ENCODE results near the gene HAUS2. TPM values are rescaled to one million over a fixed set of nuclear protein-coding genes. Genes with fewer than 3 reads are reported as not detected.

Gene HAUS2
- total RNA-seq, 1 experiment from 2014 or later, result 39.8 TPM

DNA sequence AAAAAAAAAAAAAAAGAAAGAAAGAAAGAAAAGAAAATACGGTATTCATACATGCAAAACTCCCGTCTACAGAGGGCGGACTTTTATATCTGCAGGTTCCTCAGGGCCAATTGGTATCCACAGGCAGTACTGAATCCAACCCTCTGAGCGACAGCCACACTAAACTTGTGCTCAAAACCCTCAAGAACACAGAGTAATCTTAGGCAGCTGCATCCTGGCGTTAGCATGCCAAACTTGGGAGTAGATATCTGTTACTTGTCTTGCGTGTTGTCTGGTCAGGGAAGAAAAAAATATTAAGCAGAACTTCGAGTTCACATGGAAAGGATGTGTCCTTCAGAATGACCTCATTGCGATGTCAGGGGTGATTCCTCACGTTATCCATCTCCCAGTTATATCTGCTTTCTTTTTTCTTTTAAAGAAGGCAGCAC is 40.4 kb upstream of the HAUS2 start:
- Histone ChIP-seq H3K27ac (ENCODE audit: low read depth, low read length) (no peak overlapping the region), H3K36me3 (ENCODE audit: control insufficient read depth in 1 of 2, insufficient read depth in 2 of 2, low read length in 2 of 2) (no peaks in the 10 kb centered on the region), H3K9me3 (ENCODE audit: control insufficient read depth in 1 of 2, insufficient read depth in 1 of 2, low read depth in 1 of 2, low read length in 2 of 2) (no peaks in the 10 kb centered on the region), H3K79me2 (ENCODE audit: insufficient read depth, low read length) (peaks cover 4% of the 10 kb centered on the region; the same call in 1 of the 2 replicates), H3K4me2 (ENCODE audit: low read length) (no peak overlapping the region), H3K9ac (ENCODE audit: low read length) (no peak overlapping the region), H3K4me3 (replicated peaks in 1 of 2; ENCODE audit: low read depth in 1 of 2, low read length in 2 of 2) (no peak overlapping the region), H2AFZ (ENCODE audit: low read depth, low read length, poor library complexity, severe bottlenecking) (no peak overlapping the region), H3K4me1 (ENCODE audit: control insufficient read depth in 1 of 2, insufficient read depth in 2 of 2, low read length in 2 of 2) (peaks cover 0 to 6% of the 10 kb centered on the region in 2 experiments; a peak in 1 of 4 replicates), H4K20me1 (ENCODE audit: insufficient read depth) (no peaks in the 10 kb centered on the region), H3K9me2 (ENCODE audit: insufficient read depth) (no peaks in the 10 kb centered on the region), H3K27me3 (ENCODE audit: insufficient read depth, low read length) (no peaks in the 10 kb centered on the region)
- RAD21 ChIA-PET (ENCODE audit: low non-redundant PET in 1 of 2, low total read pairs in 2 of 2, uncharacterized antibody in 2 of 2, unreplicated experiment in 2 of 2), result no interaction called here
- no peak for DNase-seq (ENCODE audit: low read depth, low spot score)
- no peak for ATAC-seq
- no TSS peak for BruUV-seq (replicated peaks)
- POLR2A ChIA-PET, result no interaction called here
- TF ChIP-seq YY1 (IDR thresholded peaks at IDR 0.05; ENCODE audit: extremely low read depth, insufficient replicate concordance, low read depth, low read length), result no peak
- no peak for TF ChIP-seq EZH2 (IDR thresholded peaks at IDR 0.05)
- TF ChIP-seq, protein P1, sequence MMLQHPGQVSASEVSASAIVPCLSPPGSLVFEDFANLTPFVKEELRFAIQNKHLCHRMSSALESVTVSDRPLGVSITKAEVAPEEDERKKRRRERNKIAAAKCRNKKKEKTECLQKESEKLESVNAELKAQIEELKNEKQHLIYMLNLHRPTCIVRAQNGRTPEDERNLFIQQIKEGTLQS (IDR thresholded peaks at IDR 0.05), result no peak
- TF ChIP-seq ELF1 (IDR thresholded peaks at IDR 0.05; ENCODE audit: borderline replicate concordance, low read depth), result no peak
- TF ChIP-seq, protein P2, sequence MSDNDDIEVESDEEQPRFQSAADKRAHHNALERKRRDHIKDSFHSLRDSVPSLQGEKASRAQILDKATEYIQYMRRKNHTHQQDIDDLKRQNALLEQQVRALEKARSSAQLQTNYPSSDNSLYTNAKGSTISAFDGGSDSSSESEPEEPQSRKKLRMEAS (IDR thresholded peaks at IDR 0.05), result no peak
- TF ChIP-seq, protein P3, sequence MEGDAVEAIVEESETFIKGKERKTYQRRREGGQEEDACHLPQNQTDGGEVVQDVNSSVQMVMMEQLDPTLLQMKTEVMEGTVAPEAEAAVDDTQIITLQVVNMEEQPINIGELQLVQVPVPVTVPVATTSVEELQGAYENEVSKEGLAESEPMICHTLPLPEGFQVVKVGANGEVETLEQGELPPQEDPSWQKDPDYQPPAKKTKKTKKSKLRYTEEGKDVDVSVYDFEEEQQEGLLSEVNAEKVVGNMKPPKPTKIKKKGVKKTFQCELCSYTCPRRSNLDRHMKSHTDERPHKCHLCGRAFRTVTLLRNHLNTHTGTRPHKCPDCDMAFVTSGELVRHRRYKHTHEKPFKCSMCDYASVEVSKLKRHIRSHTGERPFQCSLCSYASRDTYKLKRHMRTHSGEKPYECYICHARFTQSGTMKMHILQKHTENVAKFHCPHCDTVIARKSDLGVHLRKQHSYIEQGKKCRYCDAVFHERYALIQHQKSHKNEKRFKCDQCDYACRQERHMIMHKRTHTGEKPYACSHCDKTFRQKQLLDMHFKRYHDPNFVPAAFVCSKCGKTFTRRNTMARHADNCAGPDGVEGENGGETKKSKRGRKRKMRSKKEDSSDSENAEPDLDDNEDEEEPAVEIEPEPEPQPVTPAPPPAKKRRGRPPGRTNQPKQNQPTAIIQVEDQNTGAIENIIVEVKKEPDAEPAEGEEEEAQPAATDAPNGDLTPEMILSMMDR (IDR thresholded peaks at IDR 0.05 in 2 of 3, conservative IDR thresholded peaks at IDR 0.05 in 1 of 3; ENCODE audit: borderline replicate concordance in 1 of 3, insufficient read depth in 1 of 3, low read depth in 2 of 3, low read length in 2 of 3), result no peak
- no peak for TF ChIP-seq EGR1 (IDR thresholded peaks at IDR 0.05; ENCODE audit: low read depth)
- TF ChIP-seq, protein P4, sequence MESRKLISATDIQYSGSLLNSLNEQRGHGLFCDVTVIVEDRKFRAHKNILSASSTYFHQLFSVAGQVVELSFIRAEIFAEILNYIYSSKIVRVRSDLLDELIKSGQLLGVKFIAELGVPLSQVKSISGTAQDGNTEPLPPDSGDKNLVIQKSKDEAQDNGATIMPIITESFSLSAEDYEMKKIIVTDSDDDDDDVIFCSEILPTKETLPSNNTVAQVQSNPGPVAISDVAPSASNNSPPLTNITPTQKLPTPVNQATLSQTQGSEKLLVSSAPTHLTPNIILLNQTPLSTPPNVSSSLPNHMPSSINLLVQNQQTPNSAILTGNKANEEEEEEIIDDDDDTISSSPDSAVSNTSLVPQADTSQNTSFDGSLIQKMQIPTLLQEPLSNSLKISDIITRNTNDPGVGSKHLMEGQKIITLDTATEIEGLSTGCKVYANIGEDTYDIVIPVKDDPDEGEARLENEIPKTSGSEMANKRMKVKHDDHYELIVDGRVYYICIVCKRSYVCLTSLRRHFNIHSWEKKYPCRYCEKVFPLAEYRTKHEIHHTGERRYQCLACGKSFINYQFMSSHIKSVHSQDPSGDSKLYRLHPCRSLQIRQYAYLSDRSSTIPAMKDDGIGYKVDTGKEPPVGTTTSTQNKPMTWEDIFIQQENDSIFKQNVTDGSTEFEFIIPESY (IDR thresholded peaks at IDR 0.05; ENCODE audit: extremely low read depth, insufficient replicate concordance, low read length), result no peak
- TF ChIP-seq SIN3A (IDR thresholded peaks at IDR 0.05; ENCODE audit: low read depth), result no peak
- no peak for TF ChIP-seq RAD21 (IDR thresholded peaks at IDR 0.05; ENCODE audit: low read depth)
- TF ChIP-seq SRF (IDR thresholded peaks at IDR 0.05; ENCODE audit: low read depth), result no peak
- TF ChIP-seq, protein P5, sequence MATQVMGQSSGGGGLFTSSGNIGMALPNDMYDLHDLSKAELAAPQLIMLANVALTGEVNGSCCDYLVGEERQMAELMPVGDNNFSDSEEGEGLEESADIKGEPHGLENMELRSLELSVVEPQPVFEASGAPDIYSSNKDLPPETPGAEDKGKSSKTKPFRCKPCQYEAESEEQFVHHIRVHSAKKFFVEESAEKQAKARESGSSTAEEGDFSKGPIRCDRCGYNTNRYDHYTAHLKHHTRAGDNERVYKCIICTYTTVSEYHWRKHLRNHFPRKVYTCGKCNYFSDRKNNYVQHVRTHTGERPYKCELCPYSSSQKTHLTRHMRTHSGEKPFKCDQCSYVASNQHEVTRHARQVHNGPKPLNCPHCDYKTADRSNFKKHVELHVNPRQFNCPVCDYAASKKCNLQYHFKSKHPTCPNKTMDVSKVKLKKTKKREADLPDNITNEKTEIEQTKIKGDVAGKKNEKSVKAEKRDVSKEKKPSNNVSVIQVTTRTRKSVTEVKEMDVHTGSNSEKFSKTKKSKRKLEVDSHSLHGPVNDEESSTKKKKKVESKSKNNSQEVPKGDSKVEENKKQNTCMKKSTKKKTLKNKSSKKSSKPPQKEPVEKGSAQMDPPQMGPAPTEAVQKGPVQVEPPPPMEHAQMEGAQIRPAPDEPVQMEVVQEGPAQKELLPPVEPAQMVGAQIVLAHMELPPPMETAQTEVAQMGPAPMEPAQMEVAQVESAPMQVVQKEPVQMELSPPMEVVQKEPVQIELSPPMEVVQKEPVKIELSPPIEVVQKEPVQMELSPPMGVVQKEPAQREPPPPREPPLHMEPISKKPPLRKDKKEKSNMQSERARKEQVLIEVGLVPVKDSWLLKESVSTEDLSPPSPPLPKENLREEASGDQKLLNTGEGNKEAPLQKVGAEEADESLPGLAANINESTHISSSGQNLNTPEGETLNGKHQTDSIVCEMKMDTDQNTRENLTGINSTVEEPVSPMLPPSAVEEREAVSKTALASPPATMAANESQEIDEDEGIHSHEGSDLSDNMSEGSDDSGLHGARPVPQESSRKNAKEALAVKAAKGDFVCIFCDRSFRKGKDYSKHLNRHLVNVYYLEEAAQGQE (IDR thresholded peaks at IDR 0.05; ENCODE audit: low read depth), result no peak
- no peak for TF ChIP-seq CEBPB (IDR thresholded peaks at IDR 0.05; ENCODE audit: low read depth)
- TF ChIP-seq TCF7L2 (IDR thresholded peaks at IDR 0.05; ENCODE audit: borderline replicate concordance, extremely low read depth, insufficient read depth, insufficient read length), result no peak
- no peak for TF ChIP-seq CBX3 (IDR thresholded peaks at IDR 0.05; ENCODE audit: low read depth)
- intact Hi-C loops (cut with micrococcal nuclease), result no loop called here
- CTCF ChIA-PET, result no interaction called here
